ENCODE data around the gene ATP13A4. TPM values are rescaled to one million over a fixed set of nuclear protein-coding genes. Genes with fewer than 3 reads are reported as not detected.

Gene ATP13A4
- polyA plus RNA-seq, 1 donor (not counting 4 experiments of a cell fraction or from before 2014, with no cell fraction given), result 0.16 TPM

DNA sequence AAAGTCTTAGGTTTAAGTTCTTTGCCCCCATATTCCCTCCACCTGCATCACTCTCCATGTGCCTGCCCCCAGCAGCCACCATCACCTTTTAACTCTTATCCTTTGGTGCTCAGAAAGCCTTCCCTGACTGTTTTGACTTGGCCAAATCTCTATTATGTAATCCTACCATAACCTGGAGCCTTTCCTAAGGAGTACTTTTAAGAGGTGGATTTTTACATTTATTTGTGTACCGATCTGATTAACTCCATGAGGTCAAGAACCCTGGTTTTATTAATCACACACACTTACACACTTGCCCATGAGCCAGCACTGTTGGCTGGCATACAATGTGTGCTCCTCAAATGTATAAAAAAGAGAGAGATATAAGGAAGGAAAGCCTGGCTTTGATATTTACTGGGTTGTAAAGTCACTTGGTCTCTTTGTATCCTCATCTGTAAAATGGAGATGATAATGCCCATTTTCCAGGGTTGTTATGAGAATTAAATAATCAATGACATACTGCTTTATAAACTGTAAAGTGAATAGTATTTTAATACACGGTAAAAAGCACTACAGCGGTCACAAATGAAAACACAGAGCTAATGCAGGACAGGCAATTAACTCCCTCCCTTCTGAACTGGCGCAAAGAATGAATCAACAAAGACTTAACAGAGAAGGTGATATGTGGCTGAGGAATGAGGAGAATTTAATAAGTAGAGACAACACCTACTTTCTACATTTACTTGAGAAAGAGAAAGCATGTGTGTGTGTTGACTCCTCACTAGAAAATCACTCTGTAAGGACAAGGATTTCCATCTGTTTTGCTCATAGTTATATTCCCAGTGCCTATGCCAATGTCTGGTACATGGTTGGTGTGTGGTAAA, 45.4 kb downstream of the ATP13A4 start:
- H3K27me3 ChIP-seq (ENCODE audit: control insufficient read depth, extremely low read depth, insufficient read depth, low read length), result no peaks in the 10 kb centered on the region
- DNase-seq (ENCODE audit: low read depth, low spot score), result no peak

DNA sequence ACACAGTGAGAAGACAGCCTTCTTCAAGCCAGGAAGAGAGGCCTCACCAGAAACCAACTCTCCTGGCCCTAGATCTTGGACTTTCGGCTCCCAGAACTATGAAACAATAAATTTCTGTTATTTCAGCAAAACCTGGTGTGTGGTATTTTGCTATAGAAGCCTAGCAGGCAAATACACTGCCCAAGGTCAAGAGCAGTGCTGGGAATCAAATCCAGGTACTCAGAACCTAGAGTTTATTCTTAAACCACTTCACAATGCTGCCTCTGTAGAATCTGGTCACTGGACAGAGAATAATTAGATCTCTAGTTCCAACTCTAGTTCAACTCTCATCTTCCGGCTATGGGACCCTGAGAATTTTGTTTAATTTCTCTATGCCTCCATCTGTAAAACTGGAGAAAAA, 46.6 kb downstream of the ATP13A4 start:
- TF ChIP-seq EZH2 (IDR thresholded peaks at IDR 0.05; ENCODE audit: low read length) (no peak), CTCF (optimal IDR thresholded peaks at IDR 0.05 in 1 of 3, IDR thresholded peaks at IDR 0.05 in 1 of 3, conservative IDR thresholded peaks at IDR 0.05 in 1 of 3; ENCODE audit: extremely low read depth in 1 of 3, insufficient read depth in 2 of 3, low read length in 3 of 3) (no peak)
- Histone ChIP-seq H3K27ac (ENCODE audit: control insufficient read depth, insufficient read depth, low read length) (no peak overlapping the region), H3K9me3 (ENCODE audit: control insufficient read depth, low read depth, low read length) (no peaks in the 10 kb centered on the region), H3K4me2 (ENCODE audit: control insufficient read depth, extremely low read depth, insufficient read depth, low read depth, low read length) (no peak overlapping the region), H2AFZ (ENCODE audit: control insufficient read depth, low read length) (no peak overlapping the region), H4K20me1 (ENCODE audit: control insufficient read depth, extremely low read depth, insufficient read depth, low read length) (no peaks in the 10 kb centered on the region), H3K4me3 (ENCODE audit: control insufficient read depth in 2 of 3, extremely low read depth in 1 of 3, insufficient read depth in 2 of 3, low read depth in 1 of 3, low read length in 3 of 3) (no peak overlapping the region), H3K9me1 (ENCODE audit: control insufficient read depth, extremely low read depth, insufficient read depth, low read length) (no peaks in the 10 kb centered on the region), H3K4me1 (ENCODE audit: control insufficient read depth, extremely low read depth, insufficient read depth, low read length) (no peaks in the 10 kb centered on the region), H3K36me3 (ENCODE audit: control insufficient read depth in 2 of 2, extremely low read depth in 1 of 2, insufficient read depth in 2 of 2, low read length in 2 of 2) (no peaks in the 10 kb centered on the region), H3K27me3 (ENCODE audit: control insufficient read depth, extremely low read depth, insufficient read depth, low read length) (no peaks in the 10 kb centered on the region), H3K79me2 (ENCODE audit: control insufficient read depth, insufficient read depth, low read length) (no peaks in the 10 kb centered on the region), H3K9ac (ENCODE audit: control insufficient read depth, extremely low read depth, insufficient read depth, low read length) (no peak overlapping the region)
- FAIRE-seq (no peak), DNase-seq (ENCODE audit: low read depth, low spot score) (no peak)
- dilution Hi-C loops (cut with MboI; ENCODE audit: extremely low pct_ligation_motif_present, low sequenced_read_pairs), result no loop called here

More for the DNA sequence above, 45.4 kb downstream of the ATP13A4 start:
- H3K27ac ChIP-seq (ENCODE audit: control insufficient read depth, insufficient read depth, low read length), result no peak overlapping the region
- no peak overlapping the region for H3K4me3 ChIP-seq (ENCODE audit: control insufficient read depth in 2 of 3, extremely low read depth in 1 of 3, insufficient read depth in 2 of 3, low read depth in 1 of 3, low read length in 3 of 3)
- H3K4me2 ChIP-seq (ENCODE audit: control insufficient read depth, extremely low read depth, insufficient read depth, low read depth, low read length), result no peak overlapping the region
- no peak overlapping the region for H2AFZ ChIP-seq (ENCODE audit: control insufficient read depth, low read length)
- no peak for TF ChIP-seq CTCF (optimal IDR thresholded peaks at IDR 0.05 in 1 of 3, IDR thresholded peaks at IDR 0.05 in 1 of 3, conservative IDR thresholded peaks at IDR 0.05 in 1 of 3; ENCODE audit: extremely low read depth in 1 of 3, insufficient read depth in 2 of 3, low read length in 3 of 3)
- TF ChIP-seq EZH2 (IDR thresholded peaks at IDR 0.05; ENCODE audit: low read length), result no peak
- no peaks in the 10 kb centered on the region for H3K79me2 ChIP-seq (ENCODE audit: control insufficient read depth, insufficient read depth, low read length)
- H3K4me1 ChIP-seq (ENCODE audit: control insufficient read depth, extremely low read depth, insufficient read depth, low read length), result no peaks in the 10 kb centered on the region
- dilution Hi-C loops (cut with MboI; ENCODE audit: extremely low pct_ligation_motif_present, low sequenced_read_pairs), result no loop called here
- no peaks in the 10 kb centered on the region for H3K9me1 ChIP-seq (ENCODE audit: control insufficient read depth, extremely low read depth, insufficient read depth, low read length)
- FAIRE-seq, result no peak
- no peak overlapping the region for H3K9ac ChIP-seq (ENCODE audit: control insufficient read depth, extremely low read depth, insufficient read depth, low read length)
- H3K36me3 ChIP-seq (ENCODE audit: control insufficient read depth in 2 of 2, extremely low read depth in 1 of 2, insufficient read depth in 2 of 2, low read length in 2 of 2), result no peaks in the 10 kb centered on the region
- H3K9me3 ChIP-seq (ENCODE audit: control insufficient read depth, low read depth, low read length), result no peaks in the 10 kb centered on the region
- H4K20me1 ChIP-seq (ENCODE audit: control insufficient read depth, extremely low read depth, insufficient read depth, low read length), result no peaks in the 10 kb centered on the region

Data from keratinocyte (primary cell).